GM19397 (cell line): ENCODE results near the gene WDPCP.
"Not testable (repeated sequence)": the region's sequence is repeated elsewhere in the genome, so short reads cannot be mapped to it uniquely, and the experiment has no call there.

Experiments used
- ATAC-seq: cut with Tn5 transposase; IDR thresholded peaks from one replicate; pipeline ENCODE4 v1.9.1; 2021; ENCODE audit warnings: mild to moderate bottlenecking, moderate library complexity; ENCODE audit not compliant: unreplicated experiment

The WDPCP gene

GRCh38 chr2:63124850-63125249 lies 463.4 kb downstream of the WDPCP start:
- ATAC-seq = no peak

- ATAC-seq = no peak
These were observed 464.1 kb downstream of the WDPCP start for GRCh38 chr2:63124218-63124617.

GRCh38 chr2:63122921-63123320 lies 465.4 kb downstream of the WDPCP start:
- ATAC-seq = no peak

DNA sequence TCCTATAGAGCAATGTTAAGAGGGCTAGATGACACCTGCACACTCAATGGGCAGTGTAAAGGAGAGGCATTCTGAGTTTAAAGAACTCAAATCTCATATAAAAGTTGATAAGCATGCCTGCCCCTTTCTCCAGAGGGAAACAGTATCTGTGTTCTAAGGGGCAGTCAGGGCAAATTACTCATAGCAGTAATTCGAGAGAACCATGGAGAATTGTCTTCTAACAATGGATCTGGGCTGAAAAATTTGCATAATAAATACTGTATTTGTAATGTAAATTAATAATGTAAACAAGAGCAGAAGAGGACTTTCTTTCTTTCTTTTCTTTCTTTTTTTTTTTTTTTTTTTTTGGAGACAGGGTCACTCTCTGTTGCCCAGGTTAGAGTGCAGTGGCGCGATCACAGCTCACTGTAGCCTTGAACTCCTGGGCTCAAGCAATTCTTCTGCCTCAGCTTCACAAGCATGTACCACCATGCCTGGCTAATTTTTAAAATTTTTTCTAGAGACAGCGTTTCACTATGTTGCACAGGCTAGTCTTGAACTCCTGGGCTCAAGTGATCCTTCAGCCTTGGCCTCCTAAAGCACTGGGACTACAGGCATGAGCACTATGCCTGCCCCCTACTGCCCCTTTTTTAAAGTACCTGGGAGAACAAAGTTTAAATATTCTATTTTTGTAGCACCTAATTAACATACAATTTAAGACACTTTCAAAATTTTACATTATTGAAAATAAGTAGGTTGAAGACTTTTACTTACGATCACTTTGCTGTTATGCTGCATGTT lies 467.0 kb downstream of the WDPCP start:
- no peak for ATAC-seq

GRCh38 chr2:63118821-63119220 lies 469.5 kb downstream of the WDPCP start:
- ATAC-seq = no peak

GRCh38 chr2:63104482-63104881 lies 483.8 kb downstream of the WDPCP start:
- no peak for ATAC-seq

GRCh38 chr2:63101954-63102353 lies 486.3 kb downstream of the WDPCP start:
- no peak for ATAC-seq

GRCh38 chr2:63099032-63099431 lies 489.2 kb downstream of the WDPCP start:
- no peak for ATAC-seq

DNA sequence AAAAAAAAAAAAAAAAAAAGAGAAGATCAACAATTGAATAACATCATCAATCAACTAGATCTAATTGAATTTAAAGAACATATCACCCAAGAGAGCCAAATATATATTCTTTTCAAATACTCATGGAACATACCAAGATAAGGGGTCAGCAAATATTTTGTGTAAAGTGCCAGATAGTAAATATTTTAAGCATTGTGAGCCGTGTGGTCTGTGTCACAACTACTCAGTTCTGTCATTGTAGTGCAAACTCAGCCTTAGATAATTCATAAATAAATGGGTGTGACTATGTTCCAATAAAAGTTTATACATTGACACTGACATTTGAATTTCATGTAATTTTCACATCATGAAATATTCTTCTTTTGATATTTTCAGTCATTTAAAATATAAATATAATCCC lies 491.8 kb downstream of the WDPCP start:
- no peak for ATAC-seq

DNA sequence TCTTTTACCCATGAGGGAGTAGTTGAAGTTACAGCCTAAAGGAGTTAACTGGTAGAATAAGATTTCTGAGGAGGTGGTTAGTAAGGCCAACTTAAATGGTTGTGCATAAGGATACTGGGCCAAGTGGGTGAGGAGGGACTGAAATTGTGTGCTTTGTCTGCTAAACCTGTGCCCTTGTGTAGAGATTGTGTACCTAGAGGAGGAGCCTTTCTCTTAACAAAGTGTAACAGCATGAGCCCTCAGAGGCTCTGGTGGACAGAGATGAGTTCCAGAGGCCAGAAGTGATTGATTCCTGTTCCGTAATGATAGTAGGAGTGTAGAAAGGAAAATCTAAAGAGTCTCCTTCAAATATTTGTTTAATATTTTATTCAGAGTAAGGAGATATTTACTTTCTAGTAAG lies 494.8 kb downstream of the WDPCP start:
- no peak for ATAC-seq

GRCh38 chr2:63092857-63093256 lies 495.4 kb downstream of the WDPCP start:
- ATAC-seq = no peak

DNA sequence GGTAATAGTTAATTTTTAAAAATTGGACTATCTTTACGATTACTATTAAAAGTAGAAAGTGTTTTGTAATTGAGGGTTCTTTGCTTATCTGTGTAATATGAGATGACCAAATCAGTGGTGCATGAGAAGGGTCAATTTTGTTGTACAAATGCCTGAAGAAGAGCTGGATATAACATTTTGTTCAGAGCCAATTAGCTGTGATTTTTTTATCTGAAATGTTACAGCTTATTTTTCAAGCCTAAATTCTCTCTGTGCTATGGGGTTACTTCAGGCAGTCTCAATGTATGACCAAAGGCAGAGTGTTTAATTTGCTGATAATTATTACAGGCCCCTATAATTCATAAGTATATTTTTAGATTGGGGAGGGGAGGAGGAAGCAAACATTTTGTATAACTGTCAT lies 495.9 kb downstream of the WDPCP start:
- ATAC-seq = no peak

DNA sequence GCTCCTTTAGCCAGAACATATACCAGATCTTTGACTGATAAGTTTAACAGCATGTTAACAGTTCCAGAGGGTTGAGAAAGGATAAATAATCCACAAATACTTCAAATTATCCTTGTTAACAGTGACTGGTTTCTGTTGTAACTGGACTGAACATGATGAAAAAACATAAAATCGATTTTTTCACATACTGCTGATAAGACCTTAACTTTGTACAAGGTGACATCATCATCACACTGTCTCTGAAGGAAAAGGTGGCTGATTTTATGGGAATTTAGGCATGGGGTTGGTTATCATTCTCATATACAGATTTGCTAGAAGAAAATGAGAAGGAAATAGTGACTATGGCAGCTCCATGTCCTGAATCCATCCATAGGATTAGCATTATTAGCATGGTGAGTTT lies 501.6 kb downstream of the WDPCP start:
- ATAC-seq = no peak

DNA sequence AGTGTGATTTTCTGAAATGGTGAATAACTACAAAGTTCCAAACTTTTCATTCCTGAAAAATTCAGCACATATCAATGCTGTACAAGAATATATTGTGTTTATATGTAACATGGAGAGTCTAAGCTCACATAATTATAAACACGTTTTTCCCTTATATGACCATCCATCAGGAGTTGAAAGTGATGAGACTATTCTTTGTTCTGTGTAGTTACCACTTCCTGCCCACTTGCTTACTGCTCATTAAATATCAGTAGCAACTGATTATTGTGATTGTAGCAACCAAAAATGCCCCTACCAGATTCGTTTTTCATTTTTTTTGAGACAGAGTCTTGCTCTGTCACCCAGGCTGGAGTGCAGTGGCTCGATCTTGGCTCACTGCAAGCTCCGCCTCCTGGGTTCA lies 506.9 kb downstream of the WDPCP start:
- no peak for ATAC-seq

DNA sequence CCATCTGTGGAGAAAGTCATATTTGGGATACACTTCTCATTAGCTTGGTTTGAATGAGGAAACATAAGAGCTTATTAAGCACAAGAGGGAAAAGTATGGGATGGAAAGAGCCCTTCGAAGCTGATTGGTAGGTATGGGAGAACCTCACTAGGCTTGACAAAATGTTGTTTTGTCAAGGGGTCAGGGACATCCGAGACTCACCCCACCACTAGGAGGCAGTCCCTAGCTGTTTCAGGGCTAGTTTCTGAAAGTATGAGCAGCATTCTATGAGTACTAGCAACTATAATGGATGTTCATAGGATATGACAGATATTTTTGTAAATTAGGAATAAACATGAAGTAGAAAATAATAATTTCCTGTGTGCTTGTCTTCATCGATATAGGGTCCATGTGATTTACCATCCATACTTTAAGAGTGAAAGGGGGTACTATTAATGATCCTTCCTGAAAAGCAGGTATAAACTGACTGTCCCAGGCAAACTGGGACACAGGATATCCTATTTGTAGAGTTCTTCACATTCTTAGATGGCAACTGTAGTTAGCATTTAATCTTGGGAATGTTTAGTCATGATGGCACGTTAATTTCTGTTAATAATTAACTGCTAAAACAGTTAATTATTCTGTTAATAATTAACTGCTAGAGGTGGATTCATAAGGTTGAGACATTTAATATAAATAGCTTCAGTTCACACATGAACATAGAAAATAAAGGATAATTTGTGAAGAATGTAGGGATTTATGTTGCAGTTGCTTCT lies 509.2 kb downstream of the WDPCP start:
- no peak for ATAC-seq

GRCh38 chr2:63074399-63074798 lies 513.9 kb downstream of the WDPCP start:
- not testable (repeated sequence) for ATAC-seq

GRCh38 chr2:63073994-63074393 lies 514.3 kb downstream of the WDPCP start:
- ATAC-seq = no peak

DNA sequence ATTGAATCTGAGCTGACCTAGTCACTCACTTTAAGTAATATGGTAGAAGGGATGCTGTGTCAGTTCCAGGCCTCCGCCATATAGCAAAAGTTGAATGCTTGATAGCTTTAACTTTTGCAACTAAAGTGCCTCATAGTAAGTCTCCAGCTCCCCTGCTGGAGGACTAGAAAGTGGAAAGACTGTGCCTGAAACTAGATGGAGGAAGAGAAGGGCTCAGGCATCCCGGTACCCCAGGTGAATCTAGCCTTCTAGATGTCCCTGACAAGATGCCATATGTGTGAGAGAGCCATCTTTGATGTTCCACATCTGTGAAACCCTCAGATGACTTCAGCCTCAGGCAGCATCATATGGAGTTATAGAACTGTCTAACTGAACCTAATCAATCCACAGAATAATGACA lies 516.6 kb downstream of the WDPCP start:
- ATAC-seq = no peak
